NCI-H2196 treated with DMSO at 0.1 percent for 48 hours (cell line): ENCODE data around the gene ALK.

Experiments used
- DNase-seq: peaks from one replicate; lab custom pipeline; 2025; ENCODE audit not compliant: unreplicated experiment; lab: John Stamatoyannopoulos, UW

Gene ALK

DNA sequence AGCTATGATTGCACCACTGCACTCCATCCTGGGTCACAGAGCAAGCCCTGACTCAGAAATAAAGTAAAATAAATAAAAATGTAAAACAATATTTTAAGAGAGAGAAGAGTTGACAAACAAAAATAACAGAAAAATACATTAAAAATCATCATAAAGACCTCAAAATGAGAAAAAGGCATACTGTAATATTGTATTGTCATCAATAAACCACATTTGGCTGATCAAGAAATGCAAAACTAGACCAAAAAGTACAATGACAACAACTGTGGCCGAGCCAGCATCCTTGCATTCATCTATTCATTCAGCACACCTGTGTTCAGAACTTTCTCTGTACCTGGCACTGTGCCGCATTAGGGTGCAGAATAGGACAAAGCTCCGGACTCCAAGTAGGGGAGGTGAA is 121.8 kb downstream of the ALK start:
- DNase-seq, result no peak

DNA sequence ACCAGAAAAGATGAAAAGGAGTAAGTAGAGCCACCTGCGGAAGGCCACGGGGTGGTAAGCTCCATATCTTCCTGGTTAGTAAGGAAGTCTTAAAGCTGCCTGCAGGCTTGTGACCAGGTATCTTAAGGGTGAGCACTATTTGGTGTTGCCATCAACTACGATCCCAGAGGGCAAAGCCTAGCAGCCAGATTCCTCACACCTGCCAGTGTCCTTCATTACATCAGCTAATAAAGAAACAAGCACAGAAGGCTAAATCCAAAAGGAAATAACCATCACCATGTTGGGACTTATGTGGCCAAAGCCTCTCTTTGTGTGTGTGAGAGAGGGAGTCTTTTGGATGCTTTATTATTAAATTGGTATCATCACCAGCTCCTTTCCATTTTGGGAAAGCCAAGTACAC is 123.5 kb downstream of the ALK start:
- DNase-seq, result no peak

DNA sequence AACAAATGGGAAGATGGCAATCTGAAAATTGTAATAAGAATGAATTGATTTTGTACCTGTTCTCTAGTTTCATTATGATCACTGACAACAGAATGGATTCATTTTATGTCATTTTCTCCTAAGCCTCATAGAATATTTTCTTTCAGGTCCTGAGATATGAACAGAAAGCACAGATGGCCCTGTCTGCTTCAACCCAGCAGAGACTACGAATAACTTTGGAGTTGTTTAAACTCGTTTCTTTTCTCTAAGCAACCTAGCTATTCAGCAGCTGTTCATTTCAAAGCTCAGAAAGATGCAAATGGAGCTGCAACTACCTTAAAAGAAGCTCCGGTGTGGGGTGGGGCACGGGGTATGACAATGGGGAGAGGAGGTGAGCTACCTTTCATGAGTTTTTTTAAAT is 124.9 kb downstream of the ALK start:
- no peak for DNase-seq

DNA sequence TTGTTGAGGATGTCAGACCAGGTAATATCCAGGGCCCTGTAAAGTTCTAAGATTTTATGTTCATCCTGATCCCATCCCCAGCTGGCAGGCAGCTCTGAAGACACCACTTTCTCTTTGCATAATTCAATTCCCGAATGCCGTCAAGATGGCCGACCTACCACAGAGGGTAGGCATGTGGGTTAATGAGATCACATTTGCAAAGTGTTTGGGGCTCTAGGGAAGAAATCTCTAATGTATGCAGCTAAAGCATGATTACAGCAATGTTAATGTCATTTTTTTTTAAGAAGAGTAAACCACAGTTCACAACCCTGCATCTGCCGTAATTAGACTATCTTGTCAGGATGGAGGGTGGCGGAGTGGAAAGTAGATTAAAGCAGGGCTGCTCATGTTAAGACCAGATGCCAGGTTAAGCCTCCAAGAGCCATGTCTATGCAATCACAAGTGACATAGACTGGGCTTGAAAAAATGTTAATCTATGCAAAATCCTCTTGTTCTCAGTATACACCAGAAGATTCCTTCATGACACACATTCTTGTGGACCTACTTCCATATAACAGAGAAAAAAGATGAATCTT is 131.4 kb downstream of the ALK start:
- DNase-seq, result no peak

DNA sequence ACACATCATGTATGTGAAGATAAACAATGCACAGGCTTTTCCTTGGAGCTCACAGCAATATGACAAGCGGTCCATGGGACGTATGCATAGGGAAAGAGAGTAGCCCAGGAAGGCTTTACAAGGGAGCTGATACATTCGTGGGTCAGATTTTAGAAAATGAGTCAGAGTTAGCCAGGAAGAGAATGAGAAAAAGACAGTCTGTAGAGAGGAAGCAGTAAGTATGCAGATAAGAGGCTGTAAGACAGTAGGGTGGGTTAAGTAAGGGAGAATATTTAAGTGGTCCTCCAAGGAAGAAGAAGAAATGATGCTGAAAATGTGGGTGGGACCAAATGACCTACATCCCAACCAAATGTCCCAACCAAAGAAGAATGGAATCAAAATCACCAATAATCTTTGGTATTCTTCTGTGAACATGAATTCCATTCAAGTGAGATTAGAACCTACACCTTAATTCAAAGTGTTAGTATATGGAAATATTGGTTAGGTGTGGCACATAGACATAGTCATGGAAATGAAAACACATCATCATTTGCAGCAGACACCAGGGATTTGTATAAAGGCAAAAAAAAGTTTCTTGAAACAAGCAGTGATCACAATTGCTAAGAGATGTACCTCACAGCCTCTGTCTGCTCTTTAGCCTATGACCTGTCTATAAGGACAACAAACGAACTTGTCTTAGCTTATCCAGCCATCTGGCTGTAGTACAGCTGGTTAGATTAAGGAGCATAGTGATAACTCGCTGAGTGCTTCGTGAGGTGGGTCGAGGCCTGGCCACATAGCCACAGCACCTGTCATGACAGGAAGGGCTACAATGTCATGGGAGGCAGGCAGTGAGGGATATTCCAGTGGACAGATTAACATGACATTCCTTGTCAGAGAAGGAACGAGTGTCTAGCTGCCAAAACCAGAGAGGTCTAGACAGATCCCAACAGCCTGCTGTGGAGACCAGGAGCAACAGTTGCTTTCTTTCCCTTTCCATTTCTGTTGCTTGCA is 133.6 kb downstream of the ALK start:
- DNase-seq, result no peak

DNA sequence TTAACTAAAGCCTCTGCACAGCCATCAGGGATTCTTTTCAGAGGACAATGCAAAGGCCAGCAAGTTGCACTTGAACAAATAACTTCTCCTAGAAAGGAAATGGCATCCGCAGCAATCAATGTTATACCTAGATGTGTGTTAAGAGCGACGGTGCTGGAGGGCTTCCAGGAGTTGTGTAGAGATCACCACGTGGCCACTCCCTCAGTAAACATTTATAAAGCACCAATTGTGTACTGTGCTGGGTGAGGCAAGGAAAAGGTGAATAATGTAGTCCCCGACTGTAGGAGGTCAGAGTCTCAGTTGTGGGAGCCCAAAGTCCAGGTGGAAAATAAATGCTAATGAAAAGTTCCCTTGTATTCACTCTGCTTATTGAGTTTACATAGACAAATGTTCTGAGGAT is 135.0 kb downstream of the ALK start:
- no peak for DNase-seq

DNA sequence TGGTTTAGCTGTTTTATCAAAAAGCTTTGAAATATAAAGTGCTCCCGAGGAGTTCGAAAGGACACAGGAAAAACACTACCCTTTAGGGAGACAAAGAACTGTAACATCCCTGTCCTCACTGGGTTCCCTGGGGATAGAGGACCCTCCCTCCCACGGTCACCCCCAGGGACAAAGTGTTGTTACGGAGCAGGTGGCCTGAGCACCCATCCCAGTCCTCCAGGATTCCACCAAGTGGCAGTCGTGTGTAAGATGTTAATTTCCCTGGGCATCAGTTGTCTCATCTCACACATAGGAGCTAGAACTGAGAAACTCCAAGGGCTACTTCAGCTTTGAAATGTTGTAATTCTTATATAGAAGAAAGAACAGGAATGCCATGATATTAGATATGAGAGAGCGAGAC is 137.7 kb downstream of the ALK start:
- no peak for DNase-seq

DNA sequence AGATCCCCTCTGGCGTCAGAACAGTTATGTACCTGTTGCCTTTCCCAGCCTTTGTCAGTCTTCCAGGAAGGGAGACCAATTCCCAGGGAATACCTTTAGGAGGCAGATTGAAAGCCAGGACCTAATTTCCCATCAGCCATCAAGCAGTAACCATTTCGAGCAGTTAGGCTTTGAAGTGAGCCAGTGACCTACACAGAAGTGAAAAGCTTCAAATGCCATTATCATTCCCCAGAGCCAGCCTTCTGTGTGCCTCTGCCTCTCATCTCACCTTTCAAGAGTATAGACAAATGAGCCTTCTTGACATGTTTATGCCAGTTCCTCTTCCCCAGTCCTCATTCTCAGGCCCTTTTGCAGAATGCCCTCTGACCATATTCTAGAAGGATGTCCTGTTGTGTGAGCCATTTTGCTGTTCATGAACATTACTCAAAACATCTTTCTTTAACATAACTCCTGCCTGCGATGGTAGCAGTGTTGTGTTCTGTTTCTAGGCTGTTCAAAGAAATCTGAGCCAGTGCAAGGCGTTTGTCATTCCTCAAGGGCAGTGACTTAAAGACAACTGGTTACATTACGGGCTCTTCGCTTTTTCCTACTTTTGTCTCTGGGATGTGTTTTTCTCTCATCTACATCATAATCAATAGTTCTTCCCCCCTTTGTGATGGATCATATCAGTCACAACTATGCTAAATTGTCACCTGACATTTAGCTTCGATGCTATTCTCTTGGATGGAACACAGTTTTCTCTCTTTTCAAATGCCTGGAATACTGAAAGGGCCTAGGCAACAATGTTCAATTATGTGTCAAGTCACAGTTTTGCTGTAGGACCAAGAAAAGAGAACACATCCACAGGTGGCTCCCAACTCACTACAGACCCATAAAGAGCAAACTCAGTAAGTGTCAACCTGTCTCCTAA is 138.6 kb downstream of the ALK start:
- no peak for DNase-seq

DNA sequence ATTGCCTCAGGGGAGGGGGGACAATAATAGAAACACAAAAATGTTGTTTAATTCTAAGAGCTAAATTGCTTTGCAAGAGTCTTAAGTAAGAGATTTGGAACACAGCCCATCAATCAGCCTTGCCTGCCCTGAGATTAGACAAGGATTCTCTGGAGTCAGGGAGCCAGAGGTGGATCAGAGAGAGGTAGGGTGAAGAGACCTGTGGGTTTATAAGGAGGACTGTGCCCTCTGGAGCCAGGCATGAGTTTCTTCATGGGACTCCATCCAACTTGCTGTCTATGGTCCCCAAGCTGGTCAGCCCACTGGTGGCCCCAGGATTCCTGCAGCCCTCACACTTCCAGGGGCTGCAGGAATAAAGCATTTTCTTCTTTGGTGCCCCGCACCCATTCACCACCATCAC is 139.3 kb downstream of the ALK start:
- no peak for DNase-seq

DNA sequence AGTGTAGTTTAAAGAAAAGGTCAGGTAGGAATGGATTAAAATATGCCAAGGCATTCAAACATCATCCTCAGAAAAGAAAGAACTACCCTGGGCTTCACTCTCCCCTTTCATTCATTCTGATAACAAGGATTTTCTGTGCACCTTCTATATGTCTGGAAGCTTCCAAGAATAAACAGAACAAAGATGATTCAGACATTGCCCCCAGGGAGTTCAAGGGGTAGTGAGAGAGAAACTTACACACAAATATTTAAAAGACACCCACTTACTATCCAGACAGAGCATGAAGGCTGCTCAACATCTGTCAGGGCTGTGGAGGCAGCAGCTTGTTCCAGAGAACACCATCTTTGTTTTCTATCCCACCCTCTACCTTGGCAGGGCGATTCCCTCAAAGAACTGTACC is 140.5 kb downstream of the ALK start:
- DNase-seq, result no peak

DNA sequence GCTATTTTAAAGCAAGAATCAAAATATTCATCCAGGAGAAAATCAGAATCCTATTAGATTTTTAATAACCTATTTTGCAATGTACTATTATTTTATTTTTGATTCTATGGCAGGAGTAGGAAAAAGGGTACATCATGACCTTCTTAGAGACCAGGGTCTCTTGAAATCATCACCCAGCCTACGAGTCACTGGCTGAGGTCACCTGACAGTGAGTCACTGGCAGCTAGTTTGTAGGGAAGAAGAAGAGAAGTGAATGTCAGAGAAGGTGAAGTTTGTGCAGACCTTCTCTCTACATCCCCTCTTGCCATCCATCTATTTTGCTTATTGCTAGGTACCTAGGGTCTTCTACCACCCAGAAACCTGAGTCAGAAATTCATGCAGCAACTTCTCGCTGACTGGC is 144.2 kb downstream of the ALK start:
- no peak for DNase-seq

DNA sequence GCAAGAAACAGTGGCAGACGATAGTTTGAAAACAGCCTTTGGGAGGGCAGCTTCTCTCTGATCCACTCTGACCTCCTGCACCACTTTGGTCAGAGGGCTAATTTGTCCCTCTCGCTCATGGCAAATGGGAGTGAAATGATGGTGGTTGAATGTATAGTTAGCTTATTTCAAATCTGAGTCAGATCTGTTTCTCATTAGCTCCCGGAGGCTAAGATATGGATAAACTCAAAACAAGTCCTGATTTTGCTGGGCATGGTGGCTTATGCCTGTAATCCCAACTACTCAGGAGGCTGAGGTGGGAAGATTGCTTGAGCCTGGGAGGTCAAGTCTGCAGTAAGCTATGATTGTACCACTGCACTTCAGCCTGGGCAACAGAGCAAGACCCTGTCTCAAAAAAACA is 145.0 kb downstream of the ALK start:
- no peak for DNase-seq

DNA sequence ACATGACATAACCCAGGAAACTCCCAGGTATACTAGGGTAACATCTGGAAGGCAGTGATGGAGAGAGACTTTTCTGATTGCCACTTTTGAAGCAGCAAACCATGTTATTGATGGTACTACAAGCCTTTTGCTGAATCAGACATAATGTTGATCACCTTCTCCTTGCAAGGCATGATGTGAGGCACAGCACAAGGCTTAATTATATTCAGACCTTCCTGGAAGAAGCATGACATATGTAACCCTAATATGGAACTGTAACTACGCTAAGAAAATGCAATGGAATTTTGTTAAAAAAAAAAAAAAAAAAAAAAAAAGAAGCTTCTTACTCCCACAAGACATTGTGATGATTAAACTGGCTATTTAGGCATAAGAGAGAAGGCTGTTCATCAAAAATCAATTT is 145.4 kb downstream of the ALK start:
- DNase-seq, result no peak

DNA sequence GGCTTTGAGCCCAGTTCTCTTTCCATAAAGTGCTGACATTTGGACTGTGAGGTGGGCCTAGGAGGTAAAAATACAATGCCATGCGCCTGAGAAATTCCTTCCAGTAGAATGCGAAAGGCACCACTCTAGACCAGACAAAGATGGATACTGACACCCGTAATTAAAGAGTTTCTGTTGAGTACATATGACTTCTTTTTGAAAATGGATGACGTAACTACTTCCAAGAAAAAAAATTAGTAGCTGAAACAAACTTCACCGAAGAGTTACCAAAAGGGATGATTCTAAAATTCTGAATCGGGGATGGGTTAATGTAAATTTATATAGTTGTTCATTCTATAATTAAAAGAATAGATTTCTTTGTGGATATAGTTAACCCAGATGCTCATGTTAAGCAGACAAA is 146.8 kb downstream of the ALK start:
- no peak for DNase-seq

DNA sequence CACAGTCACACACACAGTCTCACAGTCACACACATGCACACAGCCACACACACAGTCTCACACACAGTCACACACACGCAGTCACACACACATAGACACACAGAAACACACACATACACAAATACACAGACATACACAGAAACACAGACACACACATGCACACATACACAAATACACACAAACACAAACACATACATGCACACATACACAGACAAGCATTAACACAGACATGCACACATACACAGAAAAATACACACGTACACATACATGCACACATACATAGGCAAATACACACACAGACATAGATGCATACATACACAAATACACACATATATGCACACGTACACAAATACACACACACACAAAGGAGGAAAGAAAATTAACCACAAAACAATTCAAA is 150.5 kb downstream of the ALK start:
- no peak for DNase-seq

DNA sequence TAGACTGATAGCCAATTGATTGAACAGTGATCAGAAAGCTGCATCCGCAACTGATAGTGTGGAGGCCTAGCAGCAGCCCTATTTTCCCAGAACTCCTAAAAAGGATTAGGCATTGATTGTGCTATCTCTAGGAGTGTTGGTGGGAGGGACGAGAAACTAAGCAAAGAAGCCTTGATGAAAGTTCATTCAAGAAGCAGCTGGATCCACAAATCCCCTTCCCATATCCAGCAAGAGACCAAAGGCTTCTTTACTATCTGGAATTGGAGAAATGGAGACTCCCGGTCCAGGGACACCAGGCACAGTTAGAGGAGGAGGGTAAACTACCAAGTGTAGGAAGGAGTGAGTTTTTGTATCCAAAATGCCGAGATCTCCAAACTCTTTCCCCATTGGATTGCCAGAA is 151.5 kb downstream of the ALK start:
- no peak for DNase-seq

DNA sequence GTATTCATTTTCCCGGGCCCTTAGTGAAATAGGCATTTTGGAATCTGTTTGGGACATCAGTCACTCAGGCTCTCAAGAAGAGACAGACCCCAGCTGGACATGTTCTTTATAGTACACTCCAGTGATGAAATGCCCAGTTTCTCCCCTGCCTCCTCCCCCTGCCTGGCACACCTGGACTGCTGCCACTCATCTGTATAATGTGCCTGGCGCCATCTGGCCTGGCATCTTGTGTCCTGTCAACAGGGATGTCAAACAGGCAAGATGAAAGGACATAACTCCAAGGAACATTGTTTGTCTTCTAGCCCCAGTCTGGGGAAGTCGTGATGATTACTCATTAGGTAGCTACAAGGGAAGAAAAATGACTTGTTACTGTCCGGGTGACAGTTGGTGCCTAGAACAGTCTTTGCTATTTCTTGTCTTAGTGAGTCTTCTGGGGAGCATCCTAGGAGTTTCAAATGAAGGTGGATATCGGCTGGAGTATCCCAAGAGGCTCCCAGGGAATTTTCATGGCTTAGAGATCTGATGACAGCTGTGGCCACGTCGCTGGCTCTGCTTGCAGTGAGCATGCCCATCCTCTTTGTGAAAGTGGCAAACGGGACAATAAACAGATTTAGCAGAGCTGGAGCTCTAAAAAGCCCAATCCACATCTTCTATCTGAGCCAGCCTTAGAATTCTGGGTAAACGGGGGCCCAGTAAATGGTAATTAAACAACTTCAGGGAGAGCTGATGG is 153.6 kb downstream of the ALK start:
- DNase-seq, result no peak

DNA sequence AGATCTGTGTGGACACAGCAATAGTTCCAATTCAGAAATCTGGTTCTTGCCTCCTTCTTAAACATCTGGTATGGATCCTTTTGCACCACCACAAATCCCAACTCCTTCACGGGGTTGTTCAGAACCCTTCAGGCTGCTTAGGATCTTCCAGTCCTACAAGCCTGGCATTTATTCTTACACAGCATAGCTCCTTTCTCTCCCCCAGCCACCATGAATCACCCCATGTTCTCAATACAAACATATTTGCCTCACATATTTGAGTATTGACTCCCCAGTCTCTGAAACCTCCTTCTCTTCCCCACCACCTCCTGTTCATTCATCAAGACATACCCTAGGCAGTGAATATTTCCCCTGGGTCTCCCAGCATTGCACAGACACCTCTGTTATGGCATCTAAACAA is 155.2 kb downstream of the ALK start:
- DNase-seq, result no peak

DNA sequence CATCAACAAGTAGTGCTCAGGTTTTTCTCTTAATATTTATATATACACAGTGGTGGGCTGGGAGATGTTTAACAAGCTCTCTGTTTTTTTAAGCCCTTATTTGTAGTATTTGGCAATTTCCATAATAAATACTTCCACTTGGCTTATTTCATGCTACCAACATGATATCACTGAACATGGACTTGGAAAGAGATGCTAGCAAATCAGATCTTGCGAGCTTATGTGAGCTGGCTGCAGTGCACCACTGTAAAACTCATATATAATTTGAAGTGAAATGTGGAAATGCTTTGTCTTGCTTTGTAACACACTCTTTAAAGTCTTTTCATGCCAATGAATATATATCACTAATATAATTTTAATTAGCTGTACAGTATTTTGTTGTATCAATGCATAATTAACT is 155.7 kb downstream of the ALK start:
- DNase-seq, result no peak

DNA sequence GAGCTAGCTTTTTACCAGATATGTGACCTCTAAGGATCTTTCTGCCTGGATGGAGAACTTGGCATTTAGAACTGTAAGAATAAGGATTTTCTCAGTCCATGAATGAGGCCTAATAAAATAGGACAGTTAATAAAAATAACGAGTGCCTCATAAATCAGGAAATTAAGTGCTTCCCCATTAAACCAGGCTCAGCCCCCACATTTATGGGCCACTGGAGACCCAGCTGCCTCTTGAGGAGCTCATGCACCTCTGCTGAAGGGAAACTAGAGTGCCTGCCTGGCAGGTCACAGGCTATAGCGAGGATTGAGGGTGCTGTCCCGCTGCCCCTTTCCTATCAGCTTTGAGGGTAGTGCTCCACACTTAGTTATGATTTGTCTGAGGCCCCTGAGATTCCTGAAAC is 158.0 kb downstream of the ALK start:
- no peak for DNase-seq

DNA sequence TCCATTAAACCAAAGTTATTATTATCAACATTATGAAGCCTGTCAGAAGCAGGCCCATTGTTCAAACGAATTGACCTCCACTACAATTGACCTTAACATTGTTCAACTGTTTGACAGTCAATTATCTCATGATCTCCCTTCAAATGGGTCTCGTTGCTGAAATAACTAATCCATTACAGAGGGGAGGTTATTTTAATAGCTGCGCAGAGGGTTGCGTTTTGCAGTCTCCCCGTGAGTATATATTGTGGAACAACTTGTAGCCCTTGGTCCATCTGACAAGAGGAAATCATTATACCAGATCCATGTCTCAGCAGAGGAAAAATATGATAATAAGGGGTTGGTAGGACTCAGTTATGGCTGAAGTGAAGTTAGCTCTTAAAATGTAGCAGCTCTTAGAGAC is 159.1 kb downstream of the ALK start:
- no peak for DNase-seq
